HepG2 (cell line): Measurements from ENCODE around the gene KAZN. TPM values are rescaled to one million over a fixed set of nuclear protein-coding genes. Genes with fewer than 3 reads are reported as not detected.

Experiments
- ATAC-seq: fragments of 200-7000 bp; cut with Tn5 transposase; 3 replicates; pipeline ENCODE4 v1.9.1; 2020; ENCODE audit warnings: mild to moderate bottlenecking, moderate library complexity
- BruUV-seq: library from RNA; stranded (reverse); fragments of 400-500 nt; replicated peaks from 2 replicates; lab custom pipeline; 2021; lab: Mats Ljungman, UMichigan
- CTCF ChIA-PET: fragments of 300-600 bp; formaldehyde crosslinking; extraction: SDS; loops from one replicate; lab custom pipeline; 2021; ENCODE audit warnings: low total read pairs, inconsistent platforms, low intra/inter-chr PET ratio; lab: Yijun Ruan, JAX
- POLR2A ChIA-PET: fragments of 350-600 bp; sonication (Branson Sonifier 250); formaldehyde crosslinking; loops from one replicate; lab custom pipeline; 2020; ENCODE audit warnings: antibody characterized with exemption, inconsistent platforms; lab: Yijun Ruan, JAX
- DNase-seq: peaks from one replicate; pipeline ENCODE4 v3.0.0-alpha.2; 2015; ENCODE audit warnings: low spot score
- FAIRE-seq: peaks from 3 replicates; lab custom pipeline; 2011; peaks lifted over from hg19 to GRCh38; lab: Jason Lieb, UNC
- H2AFZ ChIP-seq: one replicate; pipeline ENCODE4 v1.6.1; 2011; ENCODE audit warnings: low read length, inconsistent platforms
- H3K27ac ChIP-seq: fragments of 300-600 bp; 3 replicates; pipeline ENCODE4 v1.8.0; 2011; ENCODE audit warnings: mixed run types, mild to moderate bottlenecking, mixed read lengths, low read length, inconsistent platforms; ENCODE audit not compliant: insufficient read depth; ENCODE audit errors: extremely low read length
- H3K27me3 ChIP-seq, 2 experiments: fragments of 200-600 bp in 1 of 2; 2 replicates in 1 of 2; 3 replicates in 1 of 2; pipeline versions ENCODE4 v1.6.0 to v1.8.0; 2011; ENCODE audit warnings: low read length in 2 of 2, mild to moderate bottlenecking in 2 of 2, moderate library complexity in 2 of 2, inconsistent platforms in 1 of 2; ENCODE audit not compliant: insufficient read depth in 2 of 2, control insufficient read depth in 1 of 2
- H3K36me3 ChIP-seq, 2 experiments: fragments of 200-600 bp in 1 of 2; replicated peaks in 1 of 2; 2 replicates in 1 of 2; 3 replicates in 1 of 2; pipeline versions ENCODE4 v1.5.1 to v1.8.0; 2011; ENCODE audit warnings: low read length in 2 of 2, inconsistent platforms in 1 of 2; ENCODE audit not compliant: insufficient read depth in 2 of 2, control insufficient read depth in 1 of 2
- H3K4me1 ChIP-seq: 2 replicates; pipeline ENCODE4 v1.5.1; 2012; ENCODE audit warnings: low read length, inconsistent platforms; ENCODE audit not compliant: insufficient read depth
- H3K4me2 ChIP-seq: 2 replicates; pipeline ENCODE4 v1.6.0; 2011; ENCODE audit warnings: low read depth, low read length, inconsistent platforms
- H3K4me3 ChIP-seq, 3 experiments: fragments of 200-600 bp in 1 of 3; sonication (generic), shearing (Covaris generic) in 1 of 3; replicated peaks in 1 of 3; 2 replicates each; pipeline ENCODE4 v1.5.1; 2011 to 2016; ENCODE audit warnings: low read length in 3 of 3, inconsistent platforms in 2 of 3, low read depth in 2 of 3, mild to moderate bottlenecking in 2 of 3, control low read depth in 1 of 3, mixed read lengths in 1 of 3; ENCODE audit not compliant: insufficient read depth in 1 of 3
- H3K79me2 ChIP-seq: one replicate; pipeline ENCODE4 v1.6.1; 2011; ENCODE audit warnings: low read length, inconsistent platforms; ENCODE audit not compliant: insufficient read depth
- H3K9ac ChIP-seq: 2 replicates; pipeline ENCODE4 v1.6.0; 2011; ENCODE audit warnings: mild to moderate bottlenecking, low read depth, low read length, inconsistent platforms; ENCODE audit not compliant: insufficient read depth
- H3K9me3 ChIP-seq: 2 replicates; pipeline ENCODE4 v1.5.1; 2012; ENCODE audit warnings: mild to moderate bottlenecking, low read length
- H4K20me1 ChIP-seq: 2 replicates; pipeline ENCODE4 v1.6.0; 2011; ENCODE audit warnings: inconsistent platforms, mild to moderate bottlenecking, low read length, moderate library complexity; ENCODE audit not compliant: insufficient read depth
- MTA3 ChIP-seq: sonication (generic); formaldehyde crosslinking; IDR thresholded peaks from 2 replicates; pipeline ENCODE4 v1.4.0; 2020; ENCODE audit warnings: missing genetic modification reagents
- NR2C2 ChIP-seq: sonication (generic); formaldehyde crosslinking; IDR thresholded peaks from 2 replicates; pipeline ENCODE4 v1.4.0; 2020; ENCODE audit warnings: missing genetic modification reagents, mild to moderate bottlenecking, moderate library complexity, borderline replicate concordance
- ZBTB42 ChIP-seq: sonication (generic); formaldehyde crosslinking; IDR thresholded peaks from 2 replicates; pipeline ENCODE4 v1.5.0; 2020; ENCODE audit warnings: mild to moderate bottlenecking, missing genetic modification reagents
- ZNF101 ChIP-seq: sonication (generic); formaldehyde crosslinking; IDR thresholded peaks from 2 replicates; pipeline ENCODE4 v1.4.0; 2020; ENCODE audit warnings: mild to moderate bottlenecking, low read depth, missing genetic modification reagents, borderline replicate concordance
- ZNF646 ChIP-seq: sonication (generic); formaldehyde crosslinking; IDR thresholded peaks from 2 replicates; pipeline ENCODE4 v1.9.0; 2021; ENCODE audit warnings: mild to moderate bottlenecking, missing genetic modification reagents
- WGBS: methylation state at CpG from one replicate; pipeline ENCODE4 v1.1.6; 2017; ENCODE audit warnings: low lambda C conversion rate; 5-methylcytosine and 5-hydroxymethylcytosine counted together
- in situ Hi-C: cut with HindIII; loops from 2 replicates; pipeline ENCODE4 v1.10.0; 2017; ENCODE audit warnings: low pct_unique_long_range_greater_than_20kb; ENCODE audit not compliant: extremely low pct_ligation_motif_present
- intact Hi-C: fragments of 100-400 bp; cut with micrococcal nuclease; formaldehyde crosslinking; loops from one replicate; pipeline ENCODE4 v1.10.0; 2022; ENCODE audit not compliant: unreplicated experiment
- polyA plus RNA-seq, 8 experiments: library from polyadenylated mRNA; depleted of rRNA in 3 of 8; stranded (reverse) in 7 of 8; unstranded in 1 of 8; fragments of >200 nt; fragmentation: Illumina TruSeq in 4 of 8; extraction: Trizol in 4 of 8; gene quantifications; 2 replicates each; pipeline versions ENCODE4 v1.2.1 to v1.2.3, GENCODE V29; 2011 to 2016; ENCODE audit warnings: low read depth in 4 of 8, missing spikeins in 1 of 8, mixed read lengths in 1 of 8; ENCODE audit not compliant: insufficient read depth in 1 of 8
- total RNA-seq, 5 experiments: library from RNA; depleted of rRNA; stranded (reverse); fragments of >200 nt; fragmentation: Illumina TruSeq; extraction: Trizol; gene quantifications; 2 replicates each; pipeline ENCODE4 v1.2.3, GENCODE V29; 2016; ENCODE audit warnings: low read depth in 1 of 5
- TF ChIP-seq, protein P1 (sequence below): sonication (generic); formaldehyde crosslinking; IDR thresholded peaks from 2 replicates; pipeline ENCODE4 v1.4.0; 2020; ENCODE audit warnings: missing genetic modification reagents
- TF ChIP-seq, protein P2 (sequence below): sonication (generic); formaldehyde crosslinking; IDR thresholded peaks from 2 replicates; pipeline ENCODE4 v1.5.1; 2020; ENCODE audit warnings: mild to moderate bottlenecking, missing genetic modification reagents, moderate library complexity

KAZN gene
- total and polyA plus RNA-seq, 2 of the 13 experiments (the other 11 are each of a cell fraction or from before 2014, with no cell fraction given) = 10.4 to 13.5 TPM

GRCh38 chr1:14725238-14725637 lies 126.8 kb downstream of the KAZN start:
- no peak for FAIRE-seq
- H3K27me3 ChIP-seq = peaks cover 0 to 33% of the 10 kb centered on the region in 2 experiments; a peak in 3 of 5 replicates
- BruUV-seq = no TSS peak
- H3K9me3 ChIP-seq = no peaks in the 10 kb centered on the region
- intact Hi-C loops (no loop called here), in situ Hi-C loops (no loop called here)
- no peaks in the 10 kb centered on the region for H4K20me1 ChIP-seq
- no peaks in the 10 kb centered on the region for H3K79me2 ChIP-seq
- no peaks in the 10 kb centered on the region for H3K4me1 ChIP-seq
- WGBS = 0% methylated on average over 1 of the region's 1 CpG
- H3K4me3 ChIP-seq = no peak overlapping the region
- H3K36me3 ChIP-seq = no peaks in the 10 kb centered on the region
- H3K27ac ChIP-seq = no peak overlapping the region
- no peak for DNase-seq
- H2AFZ ChIP-seq = no peak overlapping the region
- no peak overlapping the region for H3K9ac ChIP-seq
- ATAC-seq = no peak
- CTCF ChIA-PET = no interaction called here
- POLR2A ChIA-PET = no interaction called here
- no peak overlapping the region for H3K4me2 ChIP-seq
- no peak for TF ChIP-seq ZNF646 (CRISPR knock-in tag)
- TF ChIP-seq, protein P1, sequence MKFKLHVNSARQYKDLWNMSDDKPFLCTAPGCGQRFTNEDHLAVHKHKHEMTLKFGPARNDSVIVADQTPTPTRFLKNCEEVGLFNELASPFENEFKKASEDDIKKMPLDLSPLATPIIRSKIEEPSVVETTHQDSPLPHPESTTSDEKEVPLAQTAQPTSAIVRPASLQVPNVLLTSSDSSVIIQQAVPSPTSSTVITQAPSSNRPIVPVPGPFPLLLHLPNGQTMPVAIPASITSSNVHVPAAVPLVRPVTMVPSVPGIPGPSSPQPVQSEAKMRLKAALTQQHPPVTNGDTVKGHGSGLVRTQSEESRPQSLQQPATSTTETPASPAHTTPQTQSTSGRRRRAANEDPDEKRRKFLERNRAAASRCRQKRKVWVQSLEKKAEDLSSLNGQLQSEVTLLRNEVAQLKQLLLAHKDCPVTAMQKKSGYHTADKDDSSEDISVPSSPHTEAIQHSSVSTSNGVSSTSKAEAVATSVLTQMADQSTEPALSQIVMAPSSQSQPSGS (CRISPR knock-in tag) = no peak
- TF ChIP-seq NR2C2 (CRISPR knock-in tag) = no peak
- TF ChIP-seq, protein P2, sequence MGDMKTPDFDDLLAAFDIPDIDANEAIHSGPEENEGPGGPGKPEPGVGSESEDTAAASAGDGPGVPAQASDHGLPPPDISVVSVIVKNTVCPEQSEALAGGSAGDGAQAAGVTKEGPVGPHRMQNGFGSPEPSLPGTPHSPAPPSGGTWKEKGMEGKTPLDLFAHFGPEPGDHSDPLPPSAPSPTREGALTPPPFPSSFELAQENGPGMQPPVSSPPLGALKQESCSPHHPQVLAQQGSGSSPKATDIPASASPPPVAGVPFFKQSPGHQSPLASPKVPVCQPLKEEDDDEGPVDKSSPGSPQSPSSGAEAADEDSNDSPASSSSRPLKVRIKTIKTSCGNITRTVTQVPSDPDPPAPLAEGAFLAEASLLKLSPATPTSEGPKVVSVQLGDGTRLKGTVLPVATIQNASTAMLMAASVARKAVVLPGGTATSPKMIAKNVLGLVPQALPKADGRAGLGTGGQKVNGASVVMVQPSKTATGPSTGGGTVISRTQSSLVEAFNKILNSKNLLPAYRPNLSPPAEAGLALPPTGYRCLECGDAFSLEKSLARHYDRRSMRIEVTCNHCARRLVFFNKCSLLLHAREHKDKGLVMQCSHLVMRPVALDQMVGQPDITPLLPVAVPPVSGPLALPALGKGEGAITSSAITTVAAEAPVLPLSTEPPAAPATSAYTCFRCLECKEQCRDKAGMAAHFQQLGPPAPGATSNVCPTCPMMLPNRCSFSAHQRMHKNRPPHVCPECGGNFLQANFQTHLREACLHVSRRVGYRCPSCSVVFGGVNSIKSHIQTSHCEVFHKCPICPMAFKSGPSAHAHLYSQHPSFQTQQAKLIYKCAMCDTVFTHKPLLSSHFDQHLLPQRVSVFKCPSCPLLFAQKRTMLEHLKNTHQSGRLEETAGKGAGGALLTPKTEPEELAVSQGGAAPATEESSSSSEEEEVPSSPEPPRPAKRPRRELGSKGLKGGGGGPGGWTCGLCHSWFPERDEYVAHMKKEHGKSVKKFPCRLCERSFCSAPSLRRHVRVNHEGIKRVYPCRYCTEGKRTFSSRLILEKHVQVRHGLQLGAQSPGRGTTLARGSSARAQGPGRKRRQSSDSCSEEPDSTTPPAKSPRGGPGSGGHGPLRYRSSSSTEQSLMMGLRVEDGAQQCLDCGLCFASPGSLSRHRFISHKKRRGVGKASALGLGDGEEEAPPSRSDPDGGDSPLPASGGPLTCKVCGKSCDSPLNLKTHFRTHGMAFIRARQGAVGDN (CRISPR knock-in tag) = no peak
- TF ChIP-seq ZNF101 = no peak
- TF ChIP-seq MTA3 (CRISPR knock-in tag) = no peak
- TF ChIP-seq ZBTB42 (CRISPR knock-in tag) = no peak
